Common myeloid progenitor, CD34-positive (primary cell): ENCODE results near the gene C14orf119.
A peak's percentile ranks its signal among the peaks of the same experiment; 100 is the strongest.

Experiments
- CTCF ChIA-PET: fragments of 350-600 bp; sonication (Branson Sonifier 250); formaldehyde crosslinking; loops from one replicate; lab custom pipeline; 2021; ENCODE audit warnings: antibody characterized with exemption; lab: Charles Lee
- POLR2A ChIA-PET: fragments of 350-600 bp; sonication (Branson Sonifier 250); formaldehyde crosslinking; loops from one replicate; lab custom pipeline; 2021; ENCODE audit warnings: antibody characterized with exemption; lab: Charles Lee
- DNase-seq, 3 donors: peaks; one replicate each; pipeline versions ENCODE4 v3.0.0 to v3.0.0-alpha.2; 2013
- H3K27ac ChIP-seq, 2 experiments: 1 replicate in 1 of 2; 2 replicates in 1 of 2; pipeline ENCODE4 v1.7.0; 2013; ENCODE audit warnings: inconsistent platforms in 2 of 2, low read length in 2 of 2, mild to moderate bottlenecking in 2 of 2, low read depth in 1 of 2, moderate library complexity in 1 of 2; ENCODE audit not compliant: severe bottlenecking in 2 of 2, insufficient read depth in 1 of 2, poor library complexity in 1 of 2
- H3K27me3 ChIP-seq, 5 experiments: replicated peaks in 2 of 5; 1 replicate in 3 of 5; 2 replicates in 2 of 5; pipeline versions ENCODE4 v1.6.1 to v1.7.0; 2013; ENCODE audit warnings: low read length in 4 of 5, mild to moderate bottlenecking in 2 of 5, moderate library complexity in 2 of 5, inconsistent platforms in 1 of 5; ENCODE audit not compliant: insufficient read depth in 5 of 5, control insufficient read depth in 4 of 5
- H3K36me3 ChIP-seq, 4 experiments: 1 replicate in 2 of 4; 2 replicates in 2 of 4; pipeline versions ENCODE4 v1.6.1 to v1.7.0; 2013; ENCODE audit warnings: low read length in 3 of 4, control low read depth in 1 of 4, mild to moderate bottlenecking in 1 of 4; ENCODE audit not compliant: control insufficient read depth in 4 of 4, insufficient read depth in 4 of 4
- H3K4me1 ChIP-seq, 4 experiments: 1 replicate in 3 of 4; 2 replicates in 1 of 4; pipeline versions ENCODE4 v1.6.1 to v1.7.1; 2013; ENCODE audit warnings: low read length in 3 of 4, mild to moderate bottlenecking in 3 of 4, control low read depth in 1 of 4, inconsistent platforms in 1 of 4, moderate library complexity in 1 of 4; ENCODE audit not compliant: control insufficient read depth in 4 of 4, insufficient read depth in 4 of 4; ENCODE audit errors: control extremely low read depth in 1 of 4
- H3K4me3 ChIP-seq, 7 experiments: 1 replicate in 4 of 7; 2 replicates in 3 of 7; pipeline versions ENCODE4 v1.5.1 to v1.7.0; 2013; ENCODE audit warnings: mild to moderate bottlenecking in 7 of 7, low read length in 6 of 7, moderate library complexity in 6 of 7, inconsistent platforms in 2 of 7, low read depth in 2 of 7, control low read depth in 1 of 7; ENCODE audit not compliant: insufficient read depth in 4 of 7, control insufficient read depth in 1 of 7; ENCODE audit errors: extremely low read depth in 1 of 7
- H3K9me3 ChIP-seq, 5 experiments: 1 replicate in 4 of 5; 2 replicates in 1 of 5; pipeline versions ENCODE4 v1.6.1 to v1.7.1; 2013; ENCODE audit warnings: low read length in 4 of 5, mild to moderate bottlenecking in 2 of 5, inconsistent platforms in 1 of 5, low read depth in 1 of 5, moderate library complexity in 1 of 5; ENCODE audit not compliant: control insufficient read depth in 4 of 5, insufficient read depth in 2 of 5; ENCODE audit errors: control extremely low read depth in 1 of 5
- WGBS: methylation state at CpG from one replicate; pipeline ENCODE4 v1.1.5; 2013; ENCODE audit not compliant: insufficient coverage; 5-methylcytosine and 5-hydroxymethylcytosine counted together

The C14orf119 gene

DNA sequence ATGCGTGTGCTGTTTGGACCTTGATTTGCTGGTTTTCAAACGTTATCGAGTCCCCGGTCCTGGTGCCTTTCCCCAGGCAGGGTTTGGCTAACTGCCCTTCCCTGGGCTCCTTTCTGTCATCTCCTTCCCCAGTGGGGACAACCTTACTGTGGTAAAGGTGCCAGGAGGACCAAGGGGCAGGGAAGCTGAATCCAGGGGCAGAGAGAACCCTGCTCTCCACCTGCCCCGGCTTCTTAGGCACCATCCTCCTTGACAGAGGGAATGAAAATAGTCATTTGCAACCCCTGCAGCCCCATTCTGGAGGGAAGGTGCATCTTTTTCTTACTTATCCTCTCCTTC lies 18.8 kb downstream of the C14orf119 start:
- H3K4me1 ChIP-seq: peaks cover 2 to 35% (median 22%) of the 10 kb centered on the region in 4 experiments
- no peak overlapping the region for H3K4me3 ChIP-seq
- POLR2A ChIA-PET: no interaction called here
- no peaks in the 10 kb centered on the region for H3K36me3 ChIP-seq
- CTCF ChIA-PET: interaction anchor here (0.9 to 8.1 kb wide), 4 partner anchors 10 to 73 kb away, joined by 3 to 200 read pairs (median 4); no protein-coding TSS in a partner anchor
- no peak for DNase-seq
- H3K27ac ChIP-seq: no peak overlapping the region
- no peaks in the 10 kb centered on the region for H3K9me3 ChIP-seq
- peaks cover 0 to 4% (median 0%) of the 10 kb centered on the region in 5 experiments for H3K27me3 ChIP-seq
- 93% methylated on average over 5 of the region's 5 CpGs for WGBS

- POLR2A ChIA-PET: interaction anchor here (1.0 kb wide), 1 partner anchor 19 kb away, joined by 3 read pairs; the partner anchor contains the start of genes ACIN1 and C14orf119
Observed at GRCh38 chr14:23114669-23115038, 19.3 kb downstream of the C14orf119 start.

DNA sequence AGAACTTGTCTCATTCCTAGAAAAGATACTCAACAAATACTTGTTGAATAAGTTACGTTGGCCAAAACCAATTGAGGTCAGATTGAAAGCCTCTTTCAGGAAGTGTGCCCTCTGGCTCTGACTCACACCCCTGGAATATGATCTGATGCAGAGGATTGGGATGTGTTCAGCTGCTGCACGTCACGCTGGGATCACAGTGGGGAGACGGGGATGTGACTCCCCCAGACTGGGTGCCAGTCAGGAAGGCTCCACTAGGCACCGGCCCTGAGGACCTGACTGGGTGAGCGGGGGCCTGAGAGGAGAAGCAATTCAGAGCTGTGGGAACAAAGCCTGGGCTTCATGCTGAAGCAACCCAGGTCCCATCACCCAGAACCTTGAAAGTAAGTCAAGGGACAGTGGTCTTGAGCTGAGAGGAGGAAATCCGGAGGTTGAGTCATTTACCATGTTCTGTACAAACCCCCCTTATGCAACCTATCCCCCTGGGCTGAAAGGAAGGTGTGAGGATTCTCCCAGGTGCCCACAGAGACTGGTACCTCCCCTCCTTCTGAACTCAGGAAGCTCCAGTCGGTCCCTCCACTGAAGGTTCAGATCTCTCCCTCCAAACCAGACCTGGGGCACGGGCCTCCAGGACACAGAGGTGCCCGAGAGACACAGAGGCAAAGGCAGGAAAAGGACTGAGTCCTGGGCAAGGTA lies 19.9 kb downstream of the C14orf119 start:
- peaks cover 0 to 4% (median 0%) of the 10 kb centered on the region in 5 experiments for H3K27me3 ChIP-seq
- POLR2A ChIA-PET: interaction anchor here (1.0 kb wide), 1 partner anchor 20 kb away, joined by 3 read pairs; the partner anchor contains the start of genes ACIN1 and C14orf119
- WGBS: 97% methylated on average over 6 of the region's 10 CpGs
- H3K4me3 ChIP-seq: no peak overlapping the region
- CTCF ChIA-PET: interaction anchor here (0.8 to 16.7 kb wide), 3 partner anchors 37 to 102 kb away, joined by 3 to 462 read pairs (median 200); partner anchors contain the start of gene SLC7A8
- H3K36me3 ChIP-seq: no peaks in the 10 kb centered on the region
- no peak overlapping the region for H3K27ac ChIP-seq
- DNase-seq: no peak
- no peaks in the 10 kb centered on the region for H3K9me3 ChIP-seq
- peaks cover 2 to 46% (median 33%) of the 10 kb centered on the region in 4 experiments for H3K4me1 ChIP-seq

More at GRCh38 chr14:23114669-23115038, 19.3 kb downstream of the C14orf119 start:
- peaks cover 2 to 41% (median 27%) of the 10 kb centered on the region in 4 experiments for H3K4me1 ChIP-seq
- no peak for DNase-seq
- H3K36me3 ChIP-seq: no peaks in the 10 kb centered on the region
- H3K27ac ChIP-seq: no peak overlapping the region
- peaks cover 0 to 4% (median 0%) of the 10 kb centered on the region in 5 experiments for H3K27me3 ChIP-seq
- WGBS: 100% methylated on average over 2 of the region's 4 CpGs
- no peak overlapping the region for H3K4me3 ChIP-seq
- H3K9me3 ChIP-seq: no peaks in the 10 kb centered on the region
- CTCF ChIA-PET: interaction anchor here (0.8 to 16.7 kb wide), 4 partner anchors 36 to 103 kb away, joined by 3 to 462 read pairs (median 102); partner anchors contain the start of gene SLC7A8

GRCh38 chr14:23115918-23116317 lies 20.6 kb downstream of the C14orf119 start:
- CTCF ChIA-PET: interaction anchor here (16.7 kb wide), 1 partner anchor 64 kb away, joined by 462 read pairs; the partner anchor contains the start of gene SLC7A8
- WGBS: 98% methylated on average over 5 of the region's 5 CpGs
- no peak for DNase-seq
- peaks cover 4 to 51% (median 38%) of the 10 kb centered on the region in 4 experiments for H3K4me1 ChIP-seq
- POLR2A ChIA-PET: no interaction called here
- no peaks in the 10 kb centered on the region for H3K9me3 ChIP-seq
- H3K36me3 ChIP-seq: no peaks in the 10 kb centered on the region
- H3K27ac ChIP-seq: no peak overlapping the region
- no peak overlapping the region for H3K4me3 ChIP-seq
- H3K27me3 ChIP-seq: peaks cover 0 to 1% (median 0%) of the 10 kb centered on the region in 5 experiments

GRCh38 chr14:23117371-23118020 lies 22.2 kb downstream of the C14orf119 start:
- no peak for DNase-seq
- peaks cover 2 to 48% (median 40%) of the 10 kb centered on the region in 4 experiments for H3K4me1 ChIP-seq
- ChIA-PET CTCF (interaction anchor here (1.1 to 16.7 kb wide), 4 partner anchors 12 to 63 kb away, joined by 3 to 462 read pairs (median 5); partner anchors contain the start of gene SLC7A8), POLR2A (no interaction called here)
- no peak overlapping the region for H3K27ac ChIP-seq
- no peaks in the 10 kb centered on the region for H3K36me3 ChIP-seq
- H3K4me3 ChIP-seq: no peak overlapping the region
- WGBS: 99% methylated on average over 30 of the region's 32 CpGs
- no peaks in the 10 kb centered on the region for H3K9me3 ChIP-seq
- no peaks in the 10 kb centered on the region for H3K27me3 ChIP-seq

GRCh38 chr14:23118506-23119362 lies 23.4 kb downstream of the C14orf119 start, which contains the start of gene CEBPE:
TSS of gene CEBPE (minus strand) at chr14:23119255. CDS start at chr14:23119091, 164 bp downstream.
- no peaks in the 10 kb centered on the region for H3K27me3 ChIP-seq
- ChIA-PET CTCF (interaction anchor here (0.9 to 16.7 kb wide), 7 partner anchors 8 to 261 kb away, joined by 3 to 462 read pairs (median 10); partner anchors contain the start of genes ACIN1, C14orf119 and SLC7A8), POLR2A (no interaction called here)
- H3K36me3 ChIP-seq: no peaks in the 10 kb centered on the region
- H3K4me3 ChIP-seq: peak within 1 kb of the TSS in 3 of 7 experiments; percentile 6 to 50 (median 15)
- H3K27ac ChIP-seq: peak within 1 kb of the TSS in 1 of 2 experiments; percentile 68
- H3K9me3 ChIP-seq: no peaks in the 10 kb centered on the region
- WGBS: 88% methylated on average over 19 of the region's 32 CpGs
- DNase-seq: peak in 1 of 3 donors; percentile 28
- peaks cover 2 to 41% (median 33%) of the 10 kb centered on the region in 4 experiments for H3K4me1 ChIP-seq
